ENCODE measurements around the gene UNC79.
A peak's percentile ranks its signal among the peaks of the same experiment; 100 is the strongest.

DNA sequence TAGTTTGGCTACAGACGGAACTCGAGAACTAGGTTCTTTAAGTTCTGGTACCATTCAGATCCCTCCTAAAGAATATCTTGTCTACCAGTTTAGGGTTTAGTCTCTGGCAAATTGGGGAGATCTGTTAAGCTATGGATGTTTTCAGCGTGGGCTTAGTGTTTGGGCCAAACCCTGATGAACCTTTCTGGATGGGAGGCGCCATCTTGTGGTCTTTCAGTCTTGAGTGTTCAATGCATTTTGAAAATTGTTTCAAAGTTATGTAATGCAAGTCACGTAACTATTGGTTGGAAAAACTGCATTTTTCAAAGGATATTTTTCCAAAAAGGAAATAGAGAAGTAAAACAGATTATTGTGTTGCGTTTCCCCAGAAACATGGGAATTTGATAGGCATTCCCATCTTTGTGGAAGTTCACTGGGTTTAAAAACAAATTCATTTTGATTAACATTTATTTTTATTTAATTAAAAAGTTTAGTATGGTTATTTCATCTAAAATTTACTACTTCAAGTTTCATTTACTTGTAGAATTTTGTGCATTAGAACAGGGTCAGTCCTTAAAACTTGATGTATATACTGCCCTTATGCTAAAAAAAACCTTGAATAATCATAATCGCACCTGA lies 188.5 kb downstream of the UNC79 start:
- TF ChIP-seq POLR2AphosphoS5 (IDR thresholded peaks at IDR 0.05; ENCODE audit: low read depth): no peak
- TF ChIP-seq, protein P1, sequence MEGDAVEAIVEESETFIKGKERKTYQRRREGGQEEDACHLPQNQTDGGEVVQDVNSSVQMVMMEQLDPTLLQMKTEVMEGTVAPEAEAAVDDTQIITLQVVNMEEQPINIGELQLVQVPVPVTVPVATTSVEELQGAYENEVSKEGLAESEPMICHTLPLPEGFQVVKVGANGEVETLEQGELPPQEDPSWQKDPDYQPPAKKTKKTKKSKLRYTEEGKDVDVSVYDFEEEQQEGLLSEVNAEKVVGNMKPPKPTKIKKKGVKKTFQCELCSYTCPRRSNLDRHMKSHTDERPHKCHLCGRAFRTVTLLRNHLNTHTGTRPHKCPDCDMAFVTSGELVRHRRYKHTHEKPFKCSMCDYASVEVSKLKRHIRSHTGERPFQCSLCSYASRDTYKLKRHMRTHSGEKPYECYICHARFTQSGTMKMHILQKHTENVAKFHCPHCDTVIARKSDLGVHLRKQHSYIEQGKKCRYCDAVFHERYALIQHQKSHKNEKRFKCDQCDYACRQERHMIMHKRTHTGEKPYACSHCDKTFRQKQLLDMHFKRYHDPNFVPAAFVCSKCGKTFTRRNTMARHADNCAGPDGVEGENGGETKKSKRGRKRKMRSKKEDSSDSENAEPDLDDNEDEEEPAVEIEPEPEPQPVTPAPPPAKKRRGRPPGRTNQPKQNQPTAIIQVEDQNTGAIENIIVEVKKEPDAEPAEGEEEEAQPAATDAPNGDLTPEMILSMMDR (IDR thresholded peaks at IDR 0.05; ENCODE audit: insufficient read depth, low read length): peak; percentile 69
